Panc1 (cell line): ENCODE results near the gene DIAPH1.

Experiments used
- CTCF ChIP-seq: fragments of 450-650 bp; IDR thresholded peaks from 2 replicates; pipeline ENCODE4 v1.5.1; 2017; ENCODE audit warnings: mild to moderate bottlenecking
- POLR2AphosphoS5 ChIP-seq: IDR thresholded peaks from 2 replicates; pipeline ENCODE4 v1.6.1; 2012; ENCODE audit warnings: mild to moderate bottlenecking, low read depth, low read length, moderate library complexity

DNA sequence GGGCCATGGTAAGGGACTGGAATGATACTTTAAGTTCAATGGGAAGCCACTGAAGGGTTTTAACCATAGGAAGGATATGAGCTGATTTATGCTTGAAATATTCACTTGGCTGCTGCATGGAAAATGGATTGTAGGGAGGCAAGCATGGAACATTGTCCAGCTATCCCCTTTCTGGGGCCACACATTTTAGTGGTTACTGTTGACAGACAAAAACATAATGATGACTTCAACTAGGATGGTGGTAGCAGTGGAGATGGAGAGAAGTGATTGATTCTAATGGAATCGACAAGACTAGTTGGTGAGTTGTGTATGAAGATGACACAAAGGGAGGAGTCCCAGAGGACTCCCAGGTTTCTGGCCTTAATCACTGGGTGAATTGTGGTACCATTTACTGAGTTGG lies 38.6 kb upstream of the DIAPH1 start:
- no peak for TF ChIP-seq CTCF
- TF ChIP-seq POLR2AphosphoS5 = no peak
